Ovary (tissue), 9 donors: ENCODE results near the gene CCDC179. TPM values are rescaled to one million over a fixed set of nuclear protein-coding genes. Genes with fewer than 3 reads are reported as not detected.

Experiments
- DNase-seq, 5 donors: peaks; one replicate each; pipeline ENCODE4 v3.0.0-alpha.2; 2019 to 2020
- H3K27ac ChIP-seq, 2 donors: fragments of 200-600 bp; one replicate each; pipeline versions ENCODE4 v1.5.1 to v1.8.0; 2019 to 2022
- H3K27me3 ChIP-seq: fragments of 200-600 bp; one replicate; pipeline ENCODE4 v1.8.0; 2022
- H3K36me3 ChIP-seq: fragments of 200-600 bp; sonication (generic); one replicate; pipeline ENCODE4 v1.5.1; 2019
- H3K4me1 ChIP-seq: one replicate; pipeline ENCODE4 v1.8.1; 2013; ENCODE audit warnings: mild to moderate bottlenecking, moderate library complexity; ENCODE audit not compliant: insufficient read depth
- H3K4me3 ChIP-seq: fragments of 200-600 bp; sonication (generic); one replicate; pipeline ENCODE4 v1.5.1; 2017
- H3K9me3 ChIP-seq, 2 donors: fragments of 200-600 bp in 1 of 2; sonication (generic) in 1 of 2; one replicate each; pipeline versions ENCODE4 v1.5.1 to v1.8.1; 2013 to 2019; ENCODE audit warnings: mild to moderate bottlenecking in 1 of 2, moderate library complexity in 1 of 2
- EP300 ChIP-seq: sonication (generic); formaldehyde crosslinking; IDR thresholded peaks from one replicate; pipeline ENCODE4 v1.6.1; 2017; ENCODE audit warnings: antibody characterized with exemption
- POLR2A ChIP-seq: fragments of 450-650 bp; IDR thresholded peaks from one replicate; pipeline ENCODE4 v1.6.1; 2017; ENCODE audit warnings: antibody characterized with exemption, mild to moderate bottlenecking, moderate library complexity
- WGBS, 3 donors: extraction: QIAGEN DNeasy Blood & Tissue Kit in 1 of 3; methylation state at CpG; one replicate each; pipeline versions ENCODE4 v1.1.5 to v1.1.7; 2013 to 2017; 5-methylcytosine and 5-hydroxymethylcytosine counted together
- intact Hi-C, 4 donors: fragments of 100-400 bp; cut with DNase I; formaldehyde crosslinking; loops; one replicate each; pipeline versions ENCODE4 v1.11.0 to v1.15.1; 2022 to 2023
- polyA plus RNA-seq, 2 donors: library from polyadenylated mRNA; stranded (reverse); fragments of 200-250 nt in 1 of 2; fragments of 350-450 nt in 1 of 2; fragmentation: Illumina TruSeq in 1 of 2; extraction: RNeasy Lipid Tissue Mini Kit (QIAGEN cat#74804) in 1 of 2; gene quantifications; one replicate each; pipeline ENCODE4 v1.2.3, GENCODE V29; 2013 to 2014
- total RNA-seq, 7 donors: library from RNA; depleted of rRNA in 2 of 7; stranded (reverse); fragments of >200 nt in 2 of 7; fragmentation: NEBNext Ultra II Directional in 3 of 7; extraction: Animal tissue kit (Norgen Biotek cat#: 25700) in 3 of 7; gene quantifications; one replicate each; pipeline versions ENCODE4 v1.1.0 to v1.2.4, GENCODE V29; 2016 to 2023
- TF ChIP-seq, protein P1 (sequence below), 3 donors: fragments of 450-650 bp in 2 of 3; fragments of 200-600 bp in 1 of 3; IDR thresholded peaks; one replicate each; pipeline versions ENCODE4 v1.5.1 to v1.8.0; 2016 to 2022; ENCODE audit warnings: antibody characterized with exemption in 3 of 3, mild to moderate bottlenecking in 1 of 3
- donor health status: DM: no; HTN: no; CAD: no; lungs with moderate emphysema.
- donor health status: DM: no; HTN: no; CAD: no.
- donor health status: Bipolar disorder and iron deficiency.
- donor health status: DM: yes; HTN: yes; CAD: no.
- donor health status: DM: no; HTN: no; CAD: no.
- donor health status: DM: yes; HTN: yes; CAD: no.

Gene CCDC179
- total and polyA plus RNA-seq, 9 donors, result not detected

DNA sequence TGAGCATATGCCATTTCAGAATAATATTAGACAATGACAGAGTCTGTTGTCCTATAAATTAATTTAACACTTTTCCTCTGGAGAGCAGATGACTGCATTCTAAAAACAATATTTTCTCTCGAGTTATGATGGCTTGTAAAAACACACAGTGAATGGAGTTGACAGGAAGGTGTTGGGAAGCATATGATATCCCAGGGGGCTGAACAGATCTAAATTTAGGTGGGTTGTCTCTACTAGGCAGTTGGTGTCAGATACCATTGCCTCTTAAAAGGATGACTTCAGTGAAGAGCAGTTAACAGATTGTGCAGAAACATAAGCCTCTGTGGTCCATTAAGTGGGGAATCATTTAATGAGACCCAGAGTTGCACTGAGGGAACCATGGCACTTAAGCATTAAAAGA lies 61.4 kb downstream of the CCDC179 start:
- no peaks in the 10 kb centered on the region for H3K36me3 ChIP-seq
- no peaks in the 10 kb centered on the region for H3K27me3 ChIP-seq
- H3K27ac ChIP-seq, result no peak overlapping the region
- intact Hi-C loops, result no loop called here
- H3K4me3 ChIP-seq, result no peak overlapping the region
- no peaks in the 10 kb centered on the region for H3K9me3 ChIP-seq
- 46 to 61% (median 51%) methylated on average over 1 of the region's 1 CpG for WGBS, 3 donors
- no peak for DNase-seq
- TF ChIP-seq, protein P1, sequence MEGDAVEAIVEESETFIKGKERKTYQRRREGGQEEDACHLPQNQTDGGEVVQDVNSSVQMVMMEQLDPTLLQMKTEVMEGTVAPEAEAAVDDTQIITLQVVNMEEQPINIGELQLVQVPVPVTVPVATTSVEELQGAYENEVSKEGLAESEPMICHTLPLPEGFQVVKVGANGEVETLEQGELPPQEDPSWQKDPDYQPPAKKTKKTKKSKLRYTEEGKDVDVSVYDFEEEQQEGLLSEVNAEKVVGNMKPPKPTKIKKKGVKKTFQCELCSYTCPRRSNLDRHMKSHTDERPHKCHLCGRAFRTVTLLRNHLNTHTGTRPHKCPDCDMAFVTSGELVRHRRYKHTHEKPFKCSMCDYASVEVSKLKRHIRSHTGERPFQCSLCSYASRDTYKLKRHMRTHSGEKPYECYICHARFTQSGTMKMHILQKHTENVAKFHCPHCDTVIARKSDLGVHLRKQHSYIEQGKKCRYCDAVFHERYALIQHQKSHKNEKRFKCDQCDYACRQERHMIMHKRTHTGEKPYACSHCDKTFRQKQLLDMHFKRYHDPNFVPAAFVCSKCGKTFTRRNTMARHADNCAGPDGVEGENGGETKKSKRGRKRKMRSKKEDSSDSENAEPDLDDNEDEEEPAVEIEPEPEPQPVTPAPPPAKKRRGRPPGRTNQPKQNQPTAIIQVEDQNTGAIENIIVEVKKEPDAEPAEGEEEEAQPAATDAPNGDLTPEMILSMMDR (IDR thresholded peaks at IDR 0.05), result no peak
- TF ChIP-seq EP300 (no peak), POLR2A (no peak)
- H3K4me1 ChIP-seq, result no peaks in the 10 kb centered on the region

DNA sequence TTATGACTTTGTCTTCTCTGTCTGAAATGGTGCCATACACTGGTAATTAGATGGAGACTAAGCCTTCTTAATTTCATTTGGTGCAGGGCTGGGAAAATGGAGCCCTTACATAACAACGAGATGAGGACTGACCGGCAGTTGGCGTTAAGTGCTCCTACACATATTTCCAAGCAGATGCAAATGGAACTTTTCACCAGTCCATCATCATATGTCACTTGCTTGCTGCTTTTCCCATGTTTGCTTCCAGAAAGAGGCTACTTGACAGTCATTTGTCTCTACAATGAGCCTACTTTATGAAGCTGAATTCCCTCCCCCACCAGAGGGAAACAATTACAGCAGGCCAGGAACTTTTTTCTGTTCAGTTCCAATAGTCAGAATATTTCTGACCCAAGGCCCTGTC lies 63.2 kb downstream of the CCDC179 start:
- H3K9me3 ChIP-seq, result no peaks in the 10 kb centered on the region
- H3K4me1 ChIP-seq, result no peaks in the 10 kb centered on the region
- DNase-seq, result no peak
- intact Hi-C loops, result no loop called here
- no peaks in the 10 kb centered on the region for H3K27me3 ChIP-seq
- WGBS, 3 donors, result 82 to 86% (median 83%) methylated on average over 3 of the region's 3 CpGs
- H3K36me3 ChIP-seq, result no peaks in the 10 kb centered on the region
- no peak overlapping the region for H3K4me3 ChIP-seq
- no peak for TF ChIP-seq EP300
- no peak overlapping the region for H3K27ac ChIP-seq

Other genes starting within 250 kb of the CCDC179 start
- gene FANCF, start 234.7 kb downstream of the CCDC179 start, total RNA-seq, result 10 to 100 TPM in 5 of 7 donors, 1 to 10 TPM in 2; 4.3 to 14.6 (median 12.0) TPM
- 10 to 100 TPM in 1 of 2 donors, 1 to 10 TPM in 1; 7.1 to 10.7 TPM for gene FANCF, start 234.7 kb downstream of the CCDC179 start, polyA plus RNA-seq
- gene GAS2, start 193.9 kb downstream of the CCDC179 start, total RNA-seq, result 1 to 10 TPM; 3.0 to 10.0 (median 4.2) TPM
- 1 to 10 TPM in 1 of 2 donors, under 1 TPM in 1; 0.76 to 1.1 TPM for gene GAS2, start 193.9 kb downstream of the CCDC179 start, polyA plus RNA-seq
- 10 to 100 TPM; 15.5 to 37.4 (median 21.1) TPM for gene SVIP, start 30.7 kb downstream of the CCDC179 start, total RNA-seq
- gene SVIP, start 30.7 kb downstream of the CCDC179 start, polyA plus RNA-seq, result 10 to 100 TPM; 10.5 to 26.4 TPM